ENCODE measurements around the gene IFNL1.

GRCh38 chr19:39307046-39307821 lies 11.0 kb downstream of the IFNL1 start:
- TF ChIP-seq, protein P1, sequence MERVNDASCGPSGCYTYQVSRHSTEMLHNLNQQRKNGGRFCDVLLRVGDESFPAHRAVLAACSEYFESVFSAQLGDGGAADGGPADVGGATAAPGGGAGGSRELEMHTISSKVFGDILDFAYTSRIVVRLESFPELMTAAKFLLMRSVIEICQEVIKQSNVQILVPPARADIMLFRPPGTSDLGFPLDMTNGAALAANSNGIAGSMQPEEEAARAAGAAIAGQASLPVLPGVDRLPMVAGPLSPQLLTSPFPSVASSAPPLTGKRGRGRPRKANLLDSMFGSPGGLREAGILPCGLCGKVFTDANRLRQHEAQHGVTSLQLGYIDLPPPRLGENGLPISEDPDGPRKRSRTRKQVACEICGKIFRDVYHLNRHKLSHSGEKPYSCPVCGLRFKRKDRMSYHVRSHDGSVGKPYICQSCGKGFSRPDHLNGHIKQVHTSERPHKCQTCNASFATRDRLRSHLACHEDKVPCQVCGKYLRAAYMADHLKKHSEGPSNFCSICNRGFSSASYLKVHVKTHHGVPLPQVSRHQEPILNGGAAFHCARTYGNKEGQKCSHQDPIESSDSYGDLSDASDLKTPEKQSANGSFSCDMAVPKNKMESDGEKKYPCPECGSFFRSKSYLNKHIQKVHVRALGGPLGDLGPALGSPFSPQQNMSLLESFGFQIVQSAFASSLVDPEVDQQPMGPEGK (CRISPR knock-in tag; IDR thresholded peaks at IDR 0.05; ENCODE audit: borderline replicate concordance): no peak
- TF ChIP-seq PPARA (CRISPR knock-in tag; IDR thresholded peaks at IDR 0.05; ENCODE audit: borderline replicate concordance) (no peak), SNAI2 (CRISPR knock-in tag; IDR thresholded peaks at IDR 0.05) (no peak), ZFP3 (CRISPR knock-in tag; IDR thresholded peaks at IDR 0.05) (no peak), RARB (CRISPR knock-in tag; IDR thresholded peaks at IDR 0.05) (no peak), CSRNP3 (CRISPR knock-in tag; IDR thresholded peaks at IDR 0.05) (no peak), CREB5 (CRISPR knock-in tag; IDR thresholded peaks at IDR 0.05; ENCODE audit: low read depth) (no peak), ARNTL (CRISPR knock-in tag; IDR thresholded peaks at IDR 0.05; ENCODE audit: borderline replicate concordance, low read depth) (no peak), GLIS3 (CRISPR knock-in tag; IDR thresholded peaks at IDR 0.05) (no peak), ZFP30 (CRISPR knock-in tag; IDR thresholded peaks at IDR 0.05) (no peak), TSHZ2 (CRISPR knock-in tag; IDR thresholded peaks at IDR 0.05) (no peak), ESRRG (CRISPR knock-in tag; IDR thresholded peaks at IDR 0.05) (no peak), ZNF70 (CRISPR knock-in tag; IDR thresholded peaks at IDR 0.05) (no peak)

Measured in SK-N-SH treated with all-trans-retinoic acid at 6 μM for 48 hours (cell line).